GM23338 (cell line): ENCODE results near the gene PCDHB16. TPM values are rescaled to one million over a fixed set of nuclear protein-coding genes. Genes with fewer than 3 reads are reported as not detected.
"Not testable (repeated sequence)": the region's sequence is repeated elsewhere in the genome, so short reads cannot be mapped to it uniquely, and the experiment has no call there.

Experiments used
- ATAC-seq: fragments of 200-7000 bp; cut with Tn5 transposase; 3 replicates; pipeline ENCODE4 v1.9.1; 2020
- DNase-seq: peaks from one replicate; pipeline ENCODE4 v3.0.0-alpha.2; 2015; ENCODE audit warnings: low spot score
- H2AFZ ChIP-seq: fragments of 200-600 bp; sonication (generic); 2 replicates; pipeline ENCODE4 v1.8.0; 2016; ENCODE audit warnings: antibody characterized with exemption, mild to moderate bottlenecking, moderate library complexity
- H3F3A ChIP-seq: fragments of 200-600 bp; sonication (generic); replicated peaks from 2 replicates; pipeline ENCODE4 v1.8.0; 2017; ENCODE audit warnings: antibody characterized with exemption, mixed run types, low read depth
- H3K27ac ChIP-seq: fragments of 200-600 bp; sonication (generic); 2 replicates; pipeline ENCODE4 v1.6.1; 2016; ENCODE audit warnings: low read depth
- H3K27me3 ChIP-seq: fragments of 200-600 bp; sonication (generic); 2 replicates; pipeline ENCODE4 v1.8.0; 2016; ENCODE audit warnings: mild to moderate bottlenecking, mixed run types, moderate library complexity; ENCODE audit not compliant: insufficient read depth
- H3K36me3 ChIP-seq: fragments of 200-600 bp; sonication (generic); 2 replicates; pipeline ENCODE4 v1.8.0; 2016; ENCODE audit warnings: mild to moderate bottlenecking; ENCODE audit not compliant: insufficient read depth
- H3K4me1 ChIP-seq: fragments of 200-600 bp; sonication (generic); 2 replicates; pipeline ENCODE4 v1.8.0; 2016; ENCODE audit warnings: mild to moderate bottlenecking, moderate library complexity; ENCODE audit not compliant: insufficient read depth
- H3K4me2 ChIP-seq: fragments of 200-600 bp; sonication (generic); 2 replicates; pipeline ENCODE4 v1.7.1; 2017; ENCODE audit warnings: mixed run types
- H3K4me3 ChIP-seq: fragments of 200-600 bp; sonication (generic); 2 replicates; pipeline ENCODE4 v1.6.1; 2016; ENCODE audit warnings: mixed run types
- H3K79me2 ChIP-seq: fragments of 200-600 bp; sonication (generic); replicated peaks from 2 replicates; pipeline ENCODE4 v1.8.0; 2017; ENCODE audit warnings: mild to moderate bottlenecking; ENCODE audit not compliant: insufficient read depth
- H3K9me2 ChIP-seq: fragments of 200-600 bp; sonication (generic); 2 replicates; pipeline ENCODE4 v1.8.0; 2017; ENCODE audit not compliant: insufficient read depth
- H4K20me1 ChIP-seq: fragments of 200-600 bp; sonication (generic); replicated peaks from 2 replicates; pipeline ENCODE4 v1.8.0; 2017; ENCODE audit warnings: mild to moderate bottlenecking; ENCODE audit not compliant: insufficient read depth
- H3K27ac Mint-ChIP-seq: 2 replicates; pipeline ENCODE4 v1.8.0; 2020; ENCODE audit warnings: inconsistent platforms, mild to moderate bottlenecking, moderate library complexity, mixed read lengths
- H3K27me3 Mint-ChIP-seq: 3 replicates; pipeline ENCODE4 v1.8.0; 2022; ENCODE audit warnings: low read depth, mild to moderate bottlenecking, moderate library complexity, mixed read lengths, inconsistent platforms; ENCODE audit not compliant: insufficient read depth, poor library complexity
- H3K36me3 Mint-ChIP-seq: 3 replicates; pipeline ENCODE4 v1.8.0; 2021; ENCODE audit warnings: low read depth, mild to moderate bottlenecking, inconsistent platforms, moderate library complexity, mixed read lengths
- H3K4me1 Mint-ChIP-seq: 3 replicates; pipeline ENCODE4 v1.8.0; 2020; ENCODE audit warnings: mild to moderate bottlenecking, inconsistent platforms, mixed read lengths
- H3K4me3 Mint-ChIP-seq: 3 replicates; pipeline ENCODE4 v1.8.0; 2021; ENCODE audit warnings: moderate library complexity, mild to moderate bottlenecking, inconsistent platforms, mixed read lengths
- H3K9me3 Mint-ChIP-seq: 3 replicates; pipeline ENCODE4 v1.8.0; 2020; ENCODE audit warnings: moderate library complexity, mild to moderate bottlenecking, inconsistent platforms, mixed read lengths
- NANOG ChIP-seq: IDR thresholded peaks from 2 replicates; pipeline ENCODE4 v1.6.1; 2016; ENCODE audit warnings: antibody characterized with exemption, borderline replicate concordance
- polyA plus RNA-seq: library from polyadenylated mRNA; unstranded; fragments of >200 nt; fragmentation: Nextera tagmentation; extraction: Ambion mirVana; gene quantifications from 2 replicates; pipeline ENCODE4 v1.2.1, GENCODE V29; 2016
- total RNA-seq: library from RNA; depleted of rRNA; stranded (reverse); fragments of >200 nt; shearing (Covaris generic); gene quantifications from 2 replicates; pipeline ENCODE4 v1.2.3, GENCODE V29; 2014
- TF ChIP-seq, protein P1 (sequence below), 2 experiments: fragments of 200-600 bp in 1 of 2; sonication (generic) in 1 of 2; conservative IDR thresholded peaks; 2 replicates each; pipeline versions ENCODE4 v1.5.1 to v1.6.1; 2016 to 2017; ENCODE audit warnings: antibody characterized with exemption in 2 of 2, low read depth in 2 of 2, mild to moderate bottlenecking in 2 of 2, moderate library complexity in 1 of 2
- TF ChIP-seq, protein P2 (sequence below): fragments of 250-450 bp; sonication (Bioruptor Pico); IDR thresholded peaks from 2 replicates; pipeline ENCODE4 v1.5.0; 2020; ENCODE audit warnings: mild to moderate bottlenecking, moderate library complexity

The PCDHB16 gene
- total and polyA plus RNA-seq, 2 experiments from 2014 or later, result 0.92 to 2.4 TPM

DNA sequence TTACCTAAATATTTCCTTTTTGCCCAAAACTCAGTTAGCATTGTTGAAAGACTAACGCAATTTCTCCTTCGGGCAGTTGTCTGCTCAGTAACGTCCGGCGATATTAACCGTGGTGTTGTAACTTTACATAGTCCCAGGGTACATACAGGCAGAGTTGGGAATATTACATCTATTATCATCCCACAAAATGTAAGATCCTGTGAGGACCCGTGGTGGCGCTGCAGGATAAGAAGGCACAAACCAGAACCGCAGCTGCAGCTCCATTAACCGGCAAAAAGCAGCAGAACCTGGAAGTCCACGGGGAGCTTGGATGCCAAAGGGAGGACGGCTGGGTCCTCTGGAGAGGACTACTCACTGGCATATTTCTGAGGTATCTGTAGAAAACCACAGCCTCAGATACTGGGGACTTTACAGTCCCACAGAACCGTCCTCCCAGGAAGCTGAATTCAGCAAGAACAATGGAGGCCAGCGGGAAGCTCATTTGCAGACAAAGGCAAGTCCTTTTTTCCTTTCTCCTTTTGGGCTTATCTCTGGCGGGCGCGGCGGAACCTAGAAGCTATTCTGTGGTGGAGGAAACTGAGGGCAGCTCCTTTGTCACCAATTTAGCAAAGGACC lies 4.5 kb upstream of the PCDHB16 start, which contains the start of gene PCDHB8:
PCDHB8 (plus strand) TSS at position 214 of the 615 bp plus-strand sequence; CDS start at position 459, 245 bp downstream.
- H3K9me2 ChIP-seq, H3K4me2 ChIP-seq, H3K79me2 ChIP-seq, H3K27ac ChIP-seq, H3K4me3 Mint-ChIP-seq, H3K4me1 Mint-ChIP-seq, H3K36me3 ChIP-seq, H3K27ac Mint-ChIP-seq, H3K27me3 Mint-ChIP-seq, H3K27me3 ChIP-seq, H4K20me1 ChIP-seq, H3K4me1 ChIP-seq, H3F3A ChIP-seq: not testable (repeated sequence)
- TF ChIP-seq, protein P1, sequence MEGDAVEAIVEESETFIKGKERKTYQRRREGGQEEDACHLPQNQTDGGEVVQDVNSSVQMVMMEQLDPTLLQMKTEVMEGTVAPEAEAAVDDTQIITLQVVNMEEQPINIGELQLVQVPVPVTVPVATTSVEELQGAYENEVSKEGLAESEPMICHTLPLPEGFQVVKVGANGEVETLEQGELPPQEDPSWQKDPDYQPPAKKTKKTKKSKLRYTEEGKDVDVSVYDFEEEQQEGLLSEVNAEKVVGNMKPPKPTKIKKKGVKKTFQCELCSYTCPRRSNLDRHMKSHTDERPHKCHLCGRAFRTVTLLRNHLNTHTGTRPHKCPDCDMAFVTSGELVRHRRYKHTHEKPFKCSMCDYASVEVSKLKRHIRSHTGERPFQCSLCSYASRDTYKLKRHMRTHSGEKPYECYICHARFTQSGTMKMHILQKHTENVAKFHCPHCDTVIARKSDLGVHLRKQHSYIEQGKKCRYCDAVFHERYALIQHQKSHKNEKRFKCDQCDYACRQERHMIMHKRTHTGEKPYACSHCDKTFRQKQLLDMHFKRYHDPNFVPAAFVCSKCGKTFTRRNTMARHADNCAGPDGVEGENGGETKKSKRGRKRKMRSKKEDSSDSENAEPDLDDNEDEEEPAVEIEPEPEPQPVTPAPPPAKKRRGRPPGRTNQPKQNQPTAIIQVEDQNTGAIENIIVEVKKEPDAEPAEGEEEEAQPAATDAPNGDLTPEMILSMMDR (conservative IDR thresholded peaks at IDR 0.05; ENCODE audit: low read depth in 2 of 2), result peak; percentile 75 to 98
- TF ChIP-seq, protein P2, sequence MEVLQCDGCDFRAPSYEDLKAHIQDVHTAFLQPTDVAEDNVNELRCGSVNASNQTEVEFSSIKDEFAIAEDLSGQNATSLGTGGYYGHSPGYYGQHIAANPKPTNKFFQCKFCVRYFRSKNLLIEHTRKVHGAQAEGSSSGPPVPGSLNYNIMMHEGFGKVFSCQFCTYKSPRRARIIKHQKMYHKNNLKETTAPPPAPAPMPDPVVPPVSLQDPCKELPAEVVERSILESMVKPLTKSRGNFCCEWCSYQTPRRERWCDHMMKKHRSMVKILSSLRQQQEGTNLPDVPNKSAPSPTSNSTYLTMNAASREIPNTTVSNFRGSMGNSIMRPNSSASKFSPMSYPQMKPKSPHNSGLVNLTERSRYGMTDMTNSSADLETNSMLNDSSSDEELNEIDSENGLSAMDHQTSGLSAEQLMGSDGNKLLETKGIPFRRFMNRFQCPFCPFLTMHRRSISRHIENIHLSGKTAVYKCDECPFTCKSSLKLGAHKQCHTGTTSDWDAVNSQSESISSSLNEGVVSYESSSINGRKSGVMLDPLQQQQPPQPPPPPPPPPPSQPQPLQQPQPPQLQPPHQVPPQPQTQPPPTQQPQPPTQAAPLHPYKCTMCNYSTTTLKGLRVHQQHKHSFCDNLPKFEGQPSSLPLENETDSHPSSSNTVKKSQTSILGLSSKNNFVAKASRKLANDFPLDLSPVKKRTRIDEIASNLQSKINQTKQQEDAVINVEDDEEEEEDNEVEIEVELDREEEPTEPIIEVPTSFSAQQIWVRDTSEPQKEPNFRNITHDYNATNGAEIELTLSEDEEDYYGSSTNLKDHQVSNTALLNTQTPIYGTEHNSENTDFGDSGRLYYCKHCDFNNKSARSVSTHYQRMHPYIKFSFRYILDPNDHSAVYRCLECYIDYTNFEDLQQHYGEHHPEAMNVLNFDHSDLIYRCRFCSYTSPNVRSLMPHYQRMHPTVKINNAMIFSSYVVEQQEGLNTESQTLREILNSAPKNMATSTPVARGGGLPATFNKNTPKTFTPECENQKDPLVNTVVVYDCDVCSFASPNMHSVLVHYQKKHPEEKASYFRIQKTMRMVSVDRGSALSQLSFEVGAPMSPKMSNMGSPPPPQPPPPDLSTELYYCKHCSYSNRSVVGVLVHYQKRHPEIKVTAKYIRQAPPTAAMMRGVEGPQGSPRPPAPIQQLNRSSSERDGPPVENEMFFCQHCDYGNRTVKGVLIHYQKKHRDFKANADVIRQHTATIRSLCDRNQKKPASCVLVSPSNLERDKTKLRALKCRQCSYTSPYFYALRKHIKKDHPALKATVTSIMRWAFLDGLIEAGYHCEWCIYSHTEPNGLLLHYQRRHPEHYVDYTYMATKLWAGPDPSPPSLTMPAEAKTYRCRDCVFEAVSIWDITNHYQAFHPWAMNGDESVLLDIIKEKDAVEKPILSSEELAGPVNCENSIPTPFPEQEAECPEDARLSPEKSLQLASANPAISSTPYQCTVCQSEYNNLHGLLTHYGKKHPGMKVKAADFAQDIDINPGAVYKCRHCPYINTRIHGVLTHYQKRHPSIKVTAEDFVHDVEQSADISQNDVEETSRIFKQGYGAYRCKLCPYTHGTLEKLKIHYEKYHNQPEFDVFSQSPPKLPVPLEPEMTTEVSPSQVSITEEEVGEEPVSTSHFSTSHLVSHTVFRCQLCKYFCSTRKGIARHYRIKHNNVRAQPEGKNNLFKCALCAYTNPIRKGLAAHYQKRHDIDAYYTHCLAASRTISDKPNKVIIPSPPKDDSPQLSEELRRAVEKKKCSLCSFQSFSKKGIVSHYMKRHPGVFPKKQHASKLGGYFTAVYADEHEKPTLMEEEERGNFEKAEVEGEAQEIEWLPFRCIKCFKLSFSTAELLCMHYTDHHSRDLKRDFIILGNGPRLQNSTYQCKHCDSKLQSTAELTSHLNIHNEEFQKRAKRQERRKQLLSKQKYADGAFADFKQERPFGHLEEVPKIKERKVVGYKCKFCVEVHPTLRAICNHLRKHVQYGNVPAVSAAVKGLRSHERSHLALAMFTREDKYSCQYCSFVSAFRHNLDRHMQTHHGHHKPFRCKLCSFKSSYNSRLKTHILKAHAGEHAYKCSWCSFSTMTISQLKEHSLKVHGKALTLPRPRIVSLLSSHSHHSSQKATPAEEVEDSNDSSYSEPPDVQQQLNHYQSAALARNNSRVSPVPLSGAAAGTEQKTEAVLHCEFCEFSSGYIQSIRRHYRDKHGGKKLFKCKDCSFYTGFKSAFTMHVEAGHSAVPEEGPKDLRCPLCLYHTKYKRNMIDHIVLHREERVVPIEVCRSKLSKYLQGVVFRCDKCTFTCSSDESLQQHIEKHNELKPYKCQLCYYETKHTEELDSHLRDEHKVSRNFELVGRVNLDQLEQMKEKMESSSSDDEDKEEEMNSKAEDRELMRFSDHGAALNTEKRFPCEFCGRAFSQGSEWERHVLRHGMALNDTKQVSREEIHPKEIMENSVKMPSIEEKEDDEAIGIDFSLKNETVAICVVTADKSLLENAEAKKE (CRISPR knock-in tag), result 0 out of 2 replicates have a peak, but pooled peaks have one; percentile 7
- peak; percentile 23; the same call in 1 of the 2 replicates for TF ChIP-seq NANOG
- Histone ChIP-seq H3K4me3 (peak within 1 kb of the TSS; percentile 31), H2AFZ (0 out of 2 replicates have a peak within 1 kb of the TSS, but pooled peaks have one; percentile 2)
- H3K9me3 Mint-ChIP-seq, result peaks cover 19% of the 10 kb centered on the region
- peak; percentile 79 for ATAC-seq
- peak; percentile 90 for DNase-seq
- H3K36me3 Mint-ChIP-seq, result peaks cover 16% of the 10 kb centered on the region

DNA sequence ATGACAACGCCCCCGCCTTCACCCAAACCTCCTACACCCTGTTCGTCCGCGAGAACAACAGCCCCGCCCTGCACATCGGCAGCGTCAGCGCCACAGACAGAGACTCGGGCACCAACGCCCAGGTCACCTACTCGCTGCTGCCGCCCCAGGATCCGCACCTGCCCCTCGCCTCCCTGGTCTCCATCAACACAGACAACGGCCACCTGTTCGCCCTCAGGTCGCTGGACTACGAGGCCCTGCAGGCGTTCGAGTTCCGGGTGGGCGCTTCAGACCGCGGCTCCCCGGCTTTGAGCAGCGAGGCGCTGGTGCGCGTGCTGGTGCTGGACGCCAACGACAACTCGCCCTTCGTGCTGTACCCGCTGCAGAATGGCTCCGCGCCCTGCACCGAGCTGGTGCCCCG lies 2.8 kb upstream of the PCDHB16 start:
- not testable (repeated sequence) for H3K4me1 Mint-ChIP-seq, H2AFZ ChIP-seq, H3K27me3 ChIP-seq, H3K4me1 ChIP-seq, H3K4me2 ChIP-seq, H3K79me2 ChIP-seq, H3K27ac ChIP-seq, ATAC-seq, H3K27ac Mint-ChIP-seq, H3K36me3 ChIP-seq, H3K9me2 ChIP-seq, H3K4me3 Mint-ChIP-seq, H4K20me1 ChIP-seq, H3K4me3 ChIP-seq, H3K27me3 Mint-ChIP-seq, H3F3A ChIP-seq, DNase-seq
- Mint-ChIP-seq H3K36me3 (peaks cover 20% of the 10 kb centered on the region), H3K9me3 (peaks cover 22% of the 10 kb centered on the region)
